ENCODE data around the gene TP53RK. TPM values are rescaled to one million over a fixed set of nuclear protein-coding genes. Genes with fewer than 3 reads are reported as not detected.

The TP53RK gene
- total RNA-seq, 2 experiments from 2014 or later, result 18.3 to 18.8 TPM

DNA sequence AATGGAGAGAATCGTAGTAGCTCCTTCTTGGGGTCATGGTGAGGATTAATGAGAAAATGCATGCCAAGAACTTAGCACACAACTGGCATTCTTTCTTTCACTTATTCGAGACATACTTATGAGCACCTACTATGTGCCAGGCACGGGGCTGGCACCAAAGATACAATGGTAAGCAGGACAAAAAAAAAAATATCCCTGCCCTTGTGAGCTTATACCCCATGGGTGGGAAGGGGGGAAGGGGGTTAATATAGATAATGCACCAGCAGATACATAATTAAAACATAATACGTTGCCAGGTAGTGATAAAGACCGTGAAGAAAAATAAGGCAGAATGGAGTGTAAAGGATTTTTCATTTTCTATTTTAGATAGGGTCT is 46.3 kb downstream of the TP53RK start:
- Mint-ChIP-seq H3K27me3 (peaks cover 43% of the 10 kb centered on the region), H3K9me3 (no peaks in the 10 kb centered on the region), H3K4me3 (no peak overlapping the region), H3K4me1 (no peaks in the 10 kb centered on the region), H3K27ac (no peak overlapping the region), H3K36me3 (ENCODE audit: low read depth) (no peaks in the 10 kb centered on the region)
- ChIA-PET POLR2A (no interaction called here), CTCF (no interaction called here)
- no peak for DNase-seq

DNA sequence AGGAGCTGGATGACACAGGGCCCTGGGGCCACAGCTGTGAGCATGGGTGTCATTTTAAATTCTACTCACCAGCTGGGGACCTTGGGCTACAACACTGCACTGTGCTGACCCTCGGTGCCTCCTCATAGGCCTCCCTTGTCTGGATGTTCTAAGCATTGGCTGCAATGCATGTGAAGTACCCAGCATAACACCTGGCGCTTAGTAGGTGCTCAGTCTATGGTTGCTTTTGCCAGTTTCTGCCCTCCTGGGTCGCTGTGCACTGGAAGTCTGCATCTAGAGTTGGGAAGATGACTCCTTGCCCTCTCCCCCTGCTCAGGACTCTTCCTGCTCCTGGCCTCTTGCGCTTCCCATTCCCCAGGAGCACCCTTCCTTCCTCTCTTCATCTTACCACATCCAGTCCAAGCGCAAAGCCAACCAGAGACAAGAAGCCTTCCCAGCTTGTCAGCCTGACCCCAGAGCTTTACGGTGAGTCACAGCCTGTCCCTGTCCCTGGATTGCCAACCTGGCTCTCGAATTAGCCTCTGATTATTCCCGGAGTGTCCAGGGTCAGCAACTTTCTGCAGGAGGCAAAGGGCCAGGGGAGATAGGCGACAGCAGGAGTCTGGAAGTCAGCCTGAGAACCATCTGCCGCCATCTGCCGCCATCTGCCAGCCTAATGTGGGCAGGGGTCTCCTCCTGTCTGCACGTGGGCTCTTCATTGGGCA is 46.8 kb downstream of the TP53RK start:
- ChIA-PET CTCF (no interaction called here), POLR2A (no interaction called here)
- H3K27me3 Mint-ChIP-seq, result peaks cover 40% of the 10 kb centered on the region

DNA sequence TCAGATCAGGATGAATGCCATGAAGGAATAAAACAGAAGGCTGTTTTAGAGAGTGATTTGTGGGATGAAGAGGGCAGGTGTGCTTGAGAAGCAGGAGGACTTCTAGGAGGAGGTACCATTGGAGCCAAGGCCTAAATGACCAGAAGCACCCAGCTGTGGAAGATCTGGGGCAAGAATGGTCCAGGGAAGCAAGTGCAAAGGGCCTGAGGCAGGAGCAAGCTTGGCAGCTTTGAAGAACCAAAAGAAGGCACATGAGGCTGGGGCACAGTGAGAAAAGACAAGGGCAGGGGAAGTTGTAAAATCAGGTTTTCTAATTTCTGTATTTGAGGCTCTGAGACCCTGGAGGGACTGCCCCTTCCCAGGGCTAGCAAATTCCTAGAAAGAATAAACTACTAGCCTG is 47.8 kb downstream of the TP53RK start:
- peaks cover 33% of the 10 kb centered on the region for H3K27me3 Mint-ChIP-seq
- H3K36me3 Mint-ChIP-seq (ENCODE audit: low read depth), result no peaks in the 10 kb centered on the region
- POLR2A ChIA-PET, result no interaction called here
- no peak overlapping the region for H3K27ac Mint-ChIP-seq
- H3K4me3 Mint-ChIP-seq, result no peak overlapping the region
- no peak for DNase-seq
- no peaks in the 10 kb centered on the region for H3K4me1 Mint-ChIP-seq
- CTCF ChIA-PET, result no interaction called here
- no peaks in the 10 kb centered on the region for H3K9me3 Mint-ChIP-seq

More for the DNA sequence above, 46.8 kb downstream of the TP53RK start:
- Mint-ChIP-seq H3K27ac (no peak overlapping the region), H3K36me3 (ENCODE audit: low read depth) (no peaks in the 10 kb centered on the region), H3K4me1 (no peaks in the 10 kb centered on the region), H3K4me3 (no peak overlapping the region), H3K9me3 (no peaks in the 10 kb centered on the region)
- DNase-seq, result no peak

DNA sequence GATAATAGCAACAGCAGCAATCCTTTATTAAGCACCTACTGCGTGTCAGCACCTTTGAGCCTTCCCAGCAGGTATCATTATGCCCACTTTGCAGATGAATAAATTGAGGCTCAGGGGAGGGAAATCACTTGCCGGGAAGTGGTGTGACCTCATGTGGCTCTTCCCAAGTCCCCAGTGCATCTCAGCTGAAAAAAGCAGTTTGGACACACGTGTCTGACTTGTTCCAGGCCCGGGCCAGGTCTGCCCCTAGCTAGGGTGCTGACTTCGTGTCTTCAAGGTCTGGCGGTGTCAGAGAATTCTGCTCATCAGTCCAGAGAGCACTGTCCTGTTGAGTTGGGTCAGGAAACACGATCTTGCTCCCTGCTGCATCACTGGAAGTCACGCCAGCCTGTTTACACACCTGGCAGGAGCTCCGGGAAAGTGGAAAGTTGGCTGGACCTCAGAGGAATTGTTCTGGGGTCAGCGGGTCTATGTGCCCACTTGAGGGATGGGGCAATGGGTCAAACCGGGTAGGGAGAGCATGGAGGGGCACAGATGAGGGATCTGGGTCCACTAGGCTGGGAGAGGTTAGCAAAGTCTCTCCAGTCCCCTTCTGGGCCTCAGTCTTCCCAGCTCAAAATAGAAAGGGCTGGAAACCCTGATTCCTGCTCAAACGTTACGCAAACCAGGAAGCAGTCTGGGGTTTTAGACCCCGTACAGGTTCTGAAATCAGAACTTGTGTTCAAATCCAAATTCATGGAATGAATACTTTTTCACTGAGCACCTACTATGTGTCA is 48.5 kb downstream of the TP53RK start:
- Mint-ChIP-seq H3K4me1 (peaks cover 4% of the 10 kb centered on the region), H3K4me3 (no peak overlapping the region), H3K36me3 (ENCODE audit: low read depth) (no peaks in the 10 kb centered on the region), H3K27ac (no peak overlapping the region), H3K9me3 (no peaks in the 10 kb centered on the region), H3K27me3 (peaks cover 29% of the 10 kb centered on the region)
- CTCF ChIA-PET, result no interaction called here
- POLR2A ChIA-PET, result no interaction called here
- no peak for DNase-seq

DNA sequence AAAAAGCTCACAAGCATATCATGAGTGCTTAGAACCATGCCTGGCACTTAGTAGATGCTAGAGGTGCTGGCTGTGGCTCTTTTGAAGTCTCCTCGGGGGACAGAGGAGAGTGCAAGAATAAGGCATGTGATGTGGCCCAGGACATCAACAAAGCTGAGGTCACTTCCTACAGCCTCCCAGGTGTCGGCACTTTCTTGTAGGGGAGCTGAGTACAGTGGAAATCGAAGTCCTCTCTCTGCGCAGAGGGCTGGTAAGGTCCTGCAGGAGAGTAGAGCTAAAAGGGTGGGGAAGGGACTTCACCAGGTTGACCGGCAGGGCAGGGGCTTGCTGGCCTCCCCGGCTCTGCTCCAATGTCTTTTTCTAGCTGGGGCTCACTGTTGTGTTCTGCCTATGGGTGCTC is 49.2 kb downstream of the TP53RK start:
- no peak for DNase-seq

DNA sequence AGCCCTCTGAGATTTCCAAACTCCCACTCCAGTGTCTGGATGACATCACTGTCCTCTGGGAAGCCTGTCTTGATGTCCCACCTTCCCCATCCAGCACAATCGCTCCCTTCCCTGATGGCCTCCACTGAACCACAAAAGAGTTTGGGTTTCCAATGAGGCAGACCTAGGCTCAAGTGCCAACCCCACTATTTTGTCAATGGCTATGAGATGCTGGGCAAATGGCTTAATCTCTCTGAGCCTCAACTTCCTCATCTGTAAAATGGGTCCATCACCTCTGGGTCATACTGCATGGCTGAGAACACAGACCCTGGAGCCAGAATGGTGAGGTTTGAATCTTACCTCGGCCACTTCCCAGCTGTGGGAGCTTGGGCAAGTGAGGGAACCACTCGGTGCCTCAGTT is 49.7 kb downstream of the TP53RK start:
- no peaks in the 10 kb centered on the region for H3K36me3 Mint-ChIP-seq (ENCODE audit: low read depth)
- CTCF ChIA-PET, result no interaction called here
- POLR2A ChIA-PET, result interaction anchor here (0.6 kb wide), 1 partner anchor 352 kb away, joined by 4 read pairs; no protein-coding TSS in a partner anchor
- no peak overlapping the region for H3K4me3 Mint-ChIP-seq
- H3K9me3 Mint-ChIP-seq, result no peaks in the 10 kb centered on the region
- peaks cover 4% of the 10 kb centered on the region for H3K4me1 Mint-ChIP-seq
- H3K27me3 Mint-ChIP-seq, result peaks cover 23% of the 10 kb centered on the region
- H3K27ac Mint-ChIP-seq, result no peak overlapping the region
- DNase-seq, result no peak

More for the DNA sequence above, 49.2 kb downstream of the TP53RK start:
- ChIA-PET POLR2A (no interaction called here), CTCF (no interaction called here)
- no peak overlapping the region for H3K27ac Mint-ChIP-seq
- no peaks in the 10 kb centered on the region for H3K36me3 Mint-ChIP-seq (ENCODE audit: low read depth)
- peaks cover 4% of the 10 kb centered on the region for H3K4me1 Mint-ChIP-seq
- no peak overlapping the region for H3K4me3 Mint-ChIP-seq
- no peaks in the 10 kb centered on the region for H3K9me3 Mint-ChIP-seq
- peaks cover 23% of the 10 kb centered on the region for H3K27me3 Mint-ChIP-seq

DNA sequence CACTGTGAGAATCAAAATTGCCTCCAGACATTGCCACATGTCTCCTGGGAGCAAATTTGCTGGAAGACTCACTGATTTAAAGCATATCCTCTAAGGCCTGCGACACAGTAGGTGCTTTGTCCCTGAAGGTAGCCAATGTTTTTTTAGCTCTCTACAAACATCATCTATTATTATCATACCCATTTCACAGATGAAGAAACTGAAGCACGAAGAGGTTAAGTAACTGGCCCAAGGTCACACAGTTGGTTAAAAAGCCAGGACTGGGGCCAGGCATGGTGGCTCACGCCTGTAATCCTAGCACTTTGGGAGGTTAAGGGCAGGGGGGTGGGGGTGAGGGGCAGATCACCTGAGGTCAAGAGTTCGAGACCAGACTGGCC is 50.4 kb downstream of the TP53RK start:
- H3K36me3 Mint-ChIP-seq (ENCODE audit: low read depth), result no peaks in the 10 kb centered on the region
- no peak for DNase-seq
- peaks cover 25% of the 10 kb centered on the region for H3K27me3 Mint-ChIP-seq
- H3K4me3 Mint-ChIP-seq, result no peak overlapping the region
- no peak overlapping the region for H3K27ac Mint-ChIP-seq
- H3K9me3 Mint-ChIP-seq, result no peaks in the 10 kb centered on the region
- CTCF ChIA-PET, result no interaction called here
- peaks cover 4% of the 10 kb centered on the region for H3K4me1 Mint-ChIP-seq
- POLR2A ChIA-PET, result no interaction called here

DNA sequence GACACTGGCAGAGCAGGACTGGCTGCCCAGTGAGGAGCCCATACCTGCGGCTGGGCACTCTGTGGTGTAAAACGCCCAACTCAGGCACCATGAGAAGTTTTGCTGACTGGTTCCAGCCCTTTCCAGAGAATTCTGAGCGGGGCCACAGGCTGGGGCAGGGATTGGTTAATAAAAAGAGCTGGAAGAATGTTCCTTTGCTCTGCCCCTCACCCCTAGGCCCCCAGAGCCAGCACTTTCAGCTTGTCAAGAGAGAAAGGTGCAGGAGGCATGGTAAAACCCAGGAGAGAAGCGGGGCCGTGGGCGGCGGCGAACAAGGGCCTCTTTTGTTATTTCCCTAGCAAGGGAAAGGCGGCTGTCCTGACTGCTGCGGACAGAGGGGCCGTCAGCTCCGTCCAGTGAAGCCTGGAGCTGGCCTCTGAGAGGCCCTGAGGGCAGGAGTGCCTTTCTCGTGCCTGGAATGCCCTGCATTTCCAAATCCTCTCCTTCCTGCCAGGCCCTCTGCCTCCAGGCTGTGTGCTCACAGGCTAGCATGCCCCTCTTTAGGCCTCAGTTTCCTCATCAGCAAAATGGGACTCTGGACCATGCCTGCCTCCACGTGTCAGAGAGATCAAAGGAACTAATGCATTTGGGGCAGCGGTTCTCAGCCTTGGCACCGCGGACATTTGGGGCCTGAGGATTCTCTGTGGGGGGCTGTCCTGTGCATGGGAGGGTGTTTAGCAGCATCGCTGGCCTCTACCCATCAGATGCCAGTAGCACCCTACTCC is 50.9 kb downstream of the TP53RK start:
- Mint-ChIP-seq H3K36me3 (ENCODE audit: low read depth) (no peaks in the 10 kb centered on the region), H3K4me3 (no peak overlapping the region), H3K27me3 (peaks cover 23% of the 10 kb centered on the region), H3K4me1 (peaks cover 4% of the 10 kb centered on the region), H3K27ac (no peak overlapping the region), H3K9me3 (no peaks in the 10 kb centered on the region)
- DNase-seq, result no peak
- CTCF ChIA-PET, result no interaction called here
- POLR2A ChIA-PET, result no interaction called here

DNA sequence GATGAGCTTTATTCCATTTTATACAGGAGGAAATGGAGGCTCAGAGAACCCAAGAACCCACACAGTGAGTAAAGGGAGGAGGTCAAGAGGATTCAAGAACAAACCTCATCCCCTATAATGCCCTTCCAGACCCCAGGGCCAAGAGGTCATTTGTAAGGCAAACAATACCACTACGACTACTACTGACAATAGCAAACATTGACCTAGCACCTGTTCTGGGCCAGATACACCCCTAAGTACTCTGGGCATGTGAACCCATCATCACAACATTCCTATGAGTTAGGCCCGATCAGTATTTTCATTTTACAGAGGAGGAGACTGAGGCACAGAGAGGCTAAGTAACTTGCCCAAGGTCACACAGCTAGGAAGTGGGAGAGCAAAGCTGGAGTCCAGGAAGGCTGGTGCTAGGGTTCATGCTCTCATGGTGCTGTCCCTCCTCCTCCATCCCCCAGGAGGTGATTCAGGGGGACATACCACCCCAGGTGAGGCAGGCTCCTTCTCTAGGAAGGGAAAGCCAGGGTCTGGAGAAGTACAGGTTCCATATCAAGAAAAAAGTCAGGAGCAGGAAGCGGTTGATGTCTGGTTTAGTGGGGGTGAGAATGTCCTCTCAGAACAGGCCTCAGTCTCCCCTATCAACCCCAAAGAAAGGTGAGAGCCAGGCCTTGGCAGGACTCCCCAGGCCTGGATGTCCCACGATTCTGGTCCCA is 51.7 kb downstream of the TP53RK start:
- ChIA-PET CTCF (no interaction called here), POLR2A (no interaction called here)
- Mint-ChIP-seq H3K9me3 (no peaks in the 10 kb centered on the region), H3K36me3 (ENCODE audit: low read depth) (no peaks in the 10 kb centered on the region), H3K27ac (no peak overlapping the region), H3K4me1 (peaks cover 4% of the 10 kb centered on the region), H3K27me3 (peaks cover 24% of the 10 kb centered on the region), H3K4me3 (no peak overlapping the region)
- DNase-seq, result no peak

DNA sequence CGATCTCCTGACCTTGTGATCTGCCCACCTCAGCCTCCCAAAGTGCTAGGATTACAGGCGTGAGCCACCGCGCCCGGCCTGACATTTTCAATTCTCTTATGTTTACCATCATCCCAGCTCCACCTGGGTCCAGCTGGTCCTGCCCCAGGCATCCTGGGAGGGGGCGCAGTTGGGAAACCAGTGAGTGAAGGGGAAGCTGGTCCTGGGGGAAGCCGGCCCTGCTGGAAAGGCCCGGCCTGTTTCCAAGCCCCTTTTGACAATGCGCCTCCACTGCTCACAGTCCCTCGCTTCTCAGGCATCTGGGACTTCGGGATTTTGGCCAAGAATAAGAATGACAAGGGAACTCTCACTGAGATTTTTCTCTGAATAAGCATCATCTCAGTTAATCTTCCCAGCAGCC is 52.2 kb downstream of the TP53RK start:
- Mint-ChIP-seq H3K36me3 (ENCODE audit: low read depth) (no peaks in the 10 kb centered on the region), H3K27ac (no peak overlapping the region), H3K4me3 (no peak overlapping the region), H3K4me1 (peaks cover 4% of the 10 kb centered on the region), H3K9me3 (no peaks in the 10 kb centered on the region), H3K27me3 (peaks cover 24% of the 10 kb centered on the region)
- DNase-seq, result no peak
- CTCF ChIA-PET, result no interaction called here
- POLR2A ChIA-PET, result no interaction called here

DNA sequence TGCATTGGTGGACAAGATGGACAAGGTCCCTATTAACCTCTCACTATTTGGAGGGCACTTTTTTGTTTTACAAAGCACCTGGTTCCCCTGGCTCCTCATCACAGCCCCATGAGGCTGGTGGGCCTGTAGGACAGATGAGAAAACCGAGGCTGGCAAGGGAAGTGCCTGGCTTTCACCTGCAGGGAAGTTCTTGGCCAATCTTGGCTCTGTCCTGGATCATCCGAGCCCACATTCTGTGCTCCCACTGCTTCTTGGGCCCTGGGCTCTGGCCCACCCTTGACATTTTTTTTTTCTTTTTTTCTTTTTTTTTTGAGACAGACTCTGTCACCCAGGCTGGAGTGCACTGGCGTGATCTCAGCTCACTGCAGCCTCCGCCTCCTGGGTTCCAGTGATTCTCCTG is 52.7 kb downstream of the TP53RK start:
- H3K27me3 Mint-ChIP-seq, result peaks cover 22% of the 10 kb centered on the region
- H3K27ac Mint-ChIP-seq, result no peak overlapping the region
- no peaks in the 10 kb centered on the region for H3K36me3 Mint-ChIP-seq (ENCODE audit: low read depth)
- no peaks in the 10 kb centered on the region for H3K9me3 Mint-ChIP-seq
- no peak overlapping the region for H3K4me3 Mint-ChIP-seq
- peaks cover 4% of the 10 kb centered on the region for H3K4me1 Mint-ChIP-seq
- no peak for DNase-seq
- POLR2A ChIA-PET, result no interaction called here
- CTCF ChIA-PET, result no interaction called here

DNA sequence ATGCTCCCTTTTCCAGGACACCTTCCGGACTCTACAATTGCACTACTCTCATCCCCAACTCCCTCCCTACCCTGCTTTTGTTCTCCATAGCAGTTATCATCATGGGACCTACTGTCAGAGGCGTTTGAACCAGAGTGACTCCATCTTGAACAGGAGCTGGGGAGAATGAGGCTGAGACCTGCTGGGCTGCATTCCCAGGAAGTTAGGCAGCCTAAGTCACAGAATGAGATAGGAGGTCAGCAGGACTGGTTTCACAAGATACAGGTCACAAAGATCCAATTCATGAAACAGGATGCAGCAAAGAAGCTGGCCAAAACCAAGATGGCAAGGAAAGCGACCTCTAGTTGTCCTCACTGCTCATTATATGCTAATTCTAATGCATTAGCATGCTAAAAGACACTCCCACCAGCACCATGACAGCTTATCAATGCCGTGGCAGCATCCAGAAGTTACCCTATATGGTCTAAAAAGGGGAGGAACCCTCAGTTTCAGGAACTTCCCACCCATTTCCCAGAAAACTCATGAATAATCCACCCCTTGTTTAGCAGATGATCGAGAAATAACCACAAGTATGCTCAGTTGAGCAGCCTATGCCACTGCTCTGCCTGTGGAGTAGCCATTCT is 53.6 kb downstream of the TP53RK start:
- H3K27me3 Mint-ChIP-seq, result peaks cover 18% of the 10 kb centered on the region
- no peaks in the 10 kb centered on the region for H3K36me3 Mint-ChIP-seq (ENCODE audit: low read depth)
- peaks cover 11% of the 10 kb centered on the region for H3K4me1 Mint-ChIP-seq
- ChIA-PET POLR2A (no interaction called here), CTCF (no interaction called here)
- H3K27ac Mint-ChIP-seq, result no peak overlapping the region
- no peak for DNase-seq
- no peak overlapping the region for H3K4me3 Mint-ChIP-seq
- H3K9me3 Mint-ChIP-seq, result no peaks in the 10 kb centered on the region

DNA sequence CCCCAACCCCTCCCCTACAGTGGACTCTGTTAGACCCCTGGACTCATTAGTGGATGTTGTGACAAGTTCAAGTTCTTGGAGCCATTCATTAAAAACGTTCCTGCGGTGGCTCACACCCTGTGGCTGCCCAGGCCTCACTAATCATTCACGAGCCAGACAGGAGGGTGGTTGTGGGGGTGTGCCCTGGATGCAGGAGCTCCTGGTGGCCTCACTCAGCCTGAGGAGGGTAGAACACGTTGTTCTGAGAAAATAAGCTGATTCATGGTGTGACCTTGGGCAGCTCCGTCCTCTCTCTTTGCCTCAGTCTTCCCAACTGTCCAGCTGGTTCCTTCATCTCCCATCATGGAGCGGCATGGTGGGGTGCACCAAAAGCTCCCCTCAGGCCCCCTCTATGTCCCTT is 54.7 kb downstream of the TP53RK start:
- no peak overlapping the region for H3K4me3 Mint-ChIP-seq
- H3K27me3 Mint-ChIP-seq, result peaks cover 27% of the 10 kb centered on the region
- POLR2A ChIA-PET, result no interaction called here
- H3K27ac Mint-ChIP-seq, result no peak overlapping the region
- peaks cover 12% of the 10 kb centered on the region for H3K4me1 Mint-ChIP-seq
- DNase-seq, result no peak
- no peaks in the 10 kb centered on the region for H3K9me3 Mint-ChIP-seq
- H3K36me3 Mint-ChIP-seq (ENCODE audit: low read depth), result no peaks in the 10 kb centered on the region
- CTCF ChIA-PET, result no interaction called here
